K562 (cell line): ENCODE measurements around the gene FGD6. TPM values are rescaled to one million over a fixed set of nuclear protein-coding genes. Genes with fewer than 3 reads are reported as not detected.

Experiments used
- ATAC-seq: fragments of 200-7000 bp; cut with Tn5 transposase; 3 replicates; pipeline ENCODE4 v1.9.1; 2020; ENCODE audit warnings: moderate library complexity
- BruUV-seq: library from RNA; stranded (reverse); fragments of 400-500 nt; replicated peaks from 2 replicates; lab custom pipeline; 2021; lab: Mats Ljungman, UMichigan
- CTCF ChIA-PET: fragments of 300-600 bp; formaldehyde crosslinking; extraction: SDS; loops from one replicate; lab custom pipeline; 2021; ENCODE audit warnings: low intra/inter-chr PET ratio; lab: Yijun Ruan, JAX
- POLR2A ChIA-PET: fragments of 300-600, 350-650 bp; sonication (Branson Sonifier 250); formaldehyde crosslinking; extraction: SDS; loops from one replicate; lab custom pipeline; 2021; ENCODE audit warnings: antibody characterized with exemption, inconsistent platforms; lab: Yijun Ruan, JAX
- DNase-seq, 4 experiments: peaks; one replicate each; pipeline versions ENCODE4 v3.0.0 to v3.0.0-alpha.2; 2011 to 2018; ENCODE audit warnings: low spot score in 3 of 4, mixed read lengths in 3 of 4; ENCODE audit errors: extremely low read depth in 1 of 4
- FAIRE-seq: peaks from 2 replicates; lab custom pipeline; 2011; peaks lifted over from hg19 to GRCh38; lab: Jason Lieb, UNC
- H2AFZ ChIP-seq: 2 replicates; pipeline ENCODE4 v1.6.0; 2011; ENCODE audit warnings: low read depth, low read length, control low read depth, inconsistent platforms
- H3K27ac ChIP-seq: fragments of 200-600 bp; 3 replicates; pipeline ENCODE4 v1.8.0; 2011; ENCODE audit warnings: low read depth, mild to moderate bottlenecking, control low read depth, inconsistent platforms, low read length, moderate library complexity, mixed read lengths; ENCODE audit errors: extremely low read depth
- H3K27me3 ChIP-seq, 2 experiments: fragments of 300-600 bp in 1 of 2; 2 replicates in 1 of 2; 3 replicates in 1 of 2; pipeline versions ENCODE4 v1.6.0 to v1.8.0; 2011; ENCODE audit warnings: inconsistent platforms in 2 of 2, low read length in 2 of 2, mild to moderate bottlenecking in 1 of 2, mixed read lengths in 1 of 2, moderate library complexity in 1 of 2; ENCODE audit not compliant: control insufficient read depth in 2 of 2, insufficient read depth in 2 of 2
- H3K36me3 ChIP-seq: fragments of 300-600 bp; 3 replicates; pipeline ENCODE4 v1.8.0; 2011; ENCODE audit warnings: mild to moderate bottlenecking, low read length, inconsistent platforms; ENCODE audit not compliant: control insufficient read depth, insufficient read depth
- H3K4me1 ChIP-seq, 2 experiments: fragments of 200-600 bp in 1 of 2; replicated peaks in 1 of 2; 2 replicates in 1 of 2; 3 replicates in 1 of 2; pipeline versions ENCODE4 v1.5.1 to v1.8.0; 2011; ENCODE audit warnings: inconsistent platforms in 2 of 2, low read length in 2 of 2, mild to moderate bottlenecking in 1 of 2, mixed read lengths in 1 of 2, moderate library complexity in 1 of 2; ENCODE audit not compliant: control insufficient read depth in 2 of 2, insufficient read depth in 2 of 2
- H3K4me2 ChIP-seq: 2 replicates; pipeline ENCODE4 v1.6.1; 2011; ENCODE audit warnings: low read length, control low read depth, inconsistent platforms, mixed read lengths; ENCODE audit not compliant: insufficient read depth
- H3K4me3 ChIP-seq: fragments of 200-600 bp; sonication (generic), shearing (Covaris generic); 2 replicates; pipeline ENCODE4 v1.5.1; 2016; ENCODE audit warnings: control low read depth, inconsistent platforms
- H3K79me2 ChIP-seq: fragments of 200-600 bp; 3 replicates; pipeline ENCODE4 v1.8.0; 2011; ENCODE audit warnings: low read length, inconsistent platforms; ENCODE audit not compliant: control insufficient read depth, insufficient read depth
- H3K9ac ChIP-seq, 2 experiments: 2 replicates each; pipeline versions ENCODE4 v1.6.0 to v1.6.1; 2011; ENCODE audit warnings: low read depth in 2 of 2, low read length in 2 of 2, control low read depth in 1 of 2, inconsistent platforms in 1 of 2, mild to moderate bottlenecking in 1 of 2, mixed read lengths in 1 of 2; ENCODE audit not compliant: insufficient read depth in 1 of 2
- H3K9me1 ChIP-seq: one replicate; pipeline ENCODE4 v1.6.0; 2011; ENCODE audit warnings: inconsistent platforms, mild to moderate bottlenecking, low read length, moderate library complexity; ENCODE audit not compliant: control insufficient read depth, insufficient read depth
- H3K9me3 ChIP-seq: replicated peaks from 2 replicates; pipeline ENCODE4 v1.5.1; 2011; ENCODE audit warnings: low read depth, low read length, inconsistent platforms; ENCODE audit not compliant: control insufficient read depth, insufficient read depth
- H4K20me1 ChIP-seq: replicated peaks from 2 replicates; pipeline ENCODE4 v1.6.1; 2011; ENCODE audit warnings: low read length, inconsistent platforms, mixed read lengths; ENCODE audit not compliant: control insufficient read depth, insufficient read depth
- MAFF ChIP-seq: IDR thresholded peaks from 2 replicates; pipeline ENCODE4 v1.6.1; 2012; ENCODE audit warnings: low read length, improper control_type of control experiment
- MAFG ChIP-seq: fragments of 450-650 bp; conservative IDR thresholded peaks from 2 replicates; pipeline ENCODE4 v1.6.1; 2016; ENCODE audit warnings: missing genetic modification characterization, missing compliant biosample characterization
- MAFK ChIP-seq: IDR thresholded peaks from 2 replicates; pipeline ENCODE4 v1.6.1; 2011; ENCODE audit warnings: low read length, improper control_type of control experiment
- NFE2L1 ChIP-seq: fragments of 450-650 bp; IDR thresholded peaks from 2 replicates; pipeline ENCODE4 v1.6.1; 2016; ENCODE audit warnings: missing genetic modification characterization, low read depth, mild to moderate bottlenecking, missing compliant biosample characterization, moderate library complexity, borderline replicate concordance
- NFIC ChIP-seq: fragments of 450-650 bp; IDR thresholded peaks from 2 replicates; pipeline ENCODE4 v1.6.1; 2017; ENCODE audit warnings: mild to moderate bottlenecking, inconsistent platforms
- RNF2 ChIP-seq: sonication (generic); IDR thresholded peaks from 2 replicates; pipeline ENCODE4 v1.6.1; 2016
- SRSF9 ChIP-seq: fragments of 200-400 bp; formaldehyde crosslinking; IDR thresholded peaks from 2 replicates; pipeline ENCODE4 v1.6.1; 2017; ENCODE audit warnings: low read depth, low read length, borderline replicate concordance
- ZNF316 ChIP-seq: fragments of 450-650 bp; IDR thresholded peaks from 2 replicates; pipeline ENCODE4 v1.6.1; 2016
- WGBS: fragments of 100-300 bp; shearing (Covaris generic); methylation state at CpG from one replicate; pipeline ENCODE4 v1.1.6; 2016; ENCODE audit warnings: low coverage, mixed read lengths; ENCODE audit not compliant: insufficient coverage; ENCODE audit errors: missing lambda C conversion rate; 5-methylcytosine and 5-hydroxymethylcytosine counted together
- in situ Hi-C: fragments of 300-500 bp; cut with MboI; formaldehyde crosslinking; loops from 4 replicates; pipeline ENCODE4 v1.15.0; 2018; ENCODE audit warnings: inconsistent platforms, mixed read lengths
- intact Hi-C: fragments of 100-400 bp; cut with micrococcal nuclease; formaldehyde crosslinking; loops from 2 replicates; pipeline ENCODE4 v1.14.2; 2022
- polyA plus RNA-seq, 8 experiments: library from polyadenylated mRNA; depleted of rRNA in 4 of 8; stranded (reverse) in 5 of 8; unstranded in 3 of 8; fragments of >200 nt; fragmentation: Nextera tagmentation in 2 of 8; fragmentation: Illumina TruSeq in 1 of 8; extraction: Ambion mirVana in 2 of 8; extraction: Trizol in 1 of 8; gene quantifications; 2 replicates each; pipeline versions ENCODE4 v1.2.1 to v1.2.3, GENCODE V29; 2011 to 2014; ENCODE audit warnings: inconsistent platforms in 1 of 8, missing spikeins in 1 of 8
- total RNA-seq, 7 experiments: library from RNA; depleted of rRNA in 6 of 7; stranded (reverse); fragments of >200 nt in 6 of 7; fragmentation: Illumina TruSeq in 2 of 7; extraction: Trizol in 2 of 7; gene quantifications; 2 replicates each; pipeline versions ENCODE4 v1.2.1 to v1.2.3, GENCODE V29; 2011 to 2021; ENCODE audit warnings: low replicate concordance in 1 of 7
- TF ChIP-seq, protein P1 (sequence below), 2 experiments: IDR thresholded peaks in 1 of 2; conservative IDR thresholded peaks in 1 of 2; 2 replicates each; pipeline ENCODE4 v1.6.1; 2016; ENCODE audit warnings: low read depth in 2 of 2, mild to moderate bottlenecking in 1 of 2, missing compliant biosample characterization in 1 of 2, missing genetic modification characterization in 1 of 2, moderate library complexity in 1 of 2
- TF ChIP-seq, protein P2 (sequence below): sonication (generic); IDR thresholded peaks from 2 replicates; pipeline ENCODE4 v1.6.1; 2016
- TF ChIP-seq, protein P3 (sequence below): sonication (generic); formaldehyde crosslinking; IDR thresholded peaks from 2 replicates; pipeline ENCODE4 v1.8.0; 2022; ENCODE audit warnings: mild to moderate bottlenecking, missing genetic modification reagents
- TF ChIP-seq, protein P4 (sequence below): IDR thresholded peaks from 2 replicates; pipeline ENCODE4 v1.6.1; 2012; ENCODE audit warnings: low read depth, low read length, improper control_type of control experiment, borderline replicate concordance

The FGD6 gene
- total and polyA plus RNA-seq, 9 of the 15 experiments (the other 6 are each of a cell fraction or from before 2014, with no cell fraction given): 1.5 to 11.1 (median 5.8) TPM

DNA sequence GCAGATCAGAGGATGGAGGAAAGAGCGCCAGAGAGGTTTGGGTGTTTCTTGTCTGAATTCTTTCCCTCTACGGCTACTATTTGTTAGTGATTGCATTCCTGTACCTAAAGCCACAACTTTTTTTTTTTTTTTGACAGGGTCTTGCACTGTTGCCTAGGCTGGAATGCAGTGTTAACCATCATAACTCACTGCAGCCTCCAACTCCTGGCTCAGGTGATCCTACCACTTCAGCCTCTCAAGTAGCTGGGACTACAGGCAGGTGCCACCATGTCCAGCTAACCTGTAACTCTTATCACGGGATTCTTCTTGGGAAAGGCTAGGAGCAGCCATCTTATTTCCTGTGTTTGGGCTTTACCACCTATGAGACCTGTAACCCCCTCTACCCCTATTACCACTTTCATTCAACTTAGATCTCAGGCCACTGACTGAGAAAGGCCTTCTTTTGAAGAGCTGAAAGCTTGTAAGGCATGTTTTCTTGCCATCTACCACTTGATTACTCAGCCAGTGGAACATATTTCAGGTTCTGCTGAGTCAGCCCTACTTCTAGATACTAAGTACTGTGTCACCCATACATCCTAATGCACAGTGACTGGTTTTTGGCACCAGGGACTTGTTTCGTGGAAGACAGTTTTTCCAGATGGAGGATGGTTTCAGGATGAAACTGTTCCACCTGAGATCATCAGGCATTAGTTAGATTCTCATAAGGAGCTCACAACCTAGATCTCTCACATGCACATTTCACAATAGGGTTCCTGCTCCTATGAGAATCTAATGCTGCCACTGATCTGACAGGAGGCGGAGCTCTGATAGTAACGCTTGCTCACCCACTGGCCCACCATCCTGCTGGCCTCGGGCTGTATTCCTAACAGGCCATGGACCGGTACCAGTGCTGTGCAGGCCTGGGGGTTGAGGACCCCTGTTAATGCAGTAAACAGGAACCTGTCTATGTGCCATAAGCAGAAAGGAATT is 7.2 kb upstream of the FGD6 start:
- Histone ChIP-seq H2AFZ (peak overlapping the region; percentile 27; the same call in 1 of the 2 replicates), H3K9me3 (no peaks in the 10 kb centered on the region), H3K9ac (peak overlapping the region; percentile 36 to 60; a peak in 3 of 4 replicates), H3K27ac (peak overlapping the region; percentile 67), H3K27me3 (no peaks in the 10 kb centered on the region), H3K4me1 (peaks cover 13 to 17% of the 10 kb centered on the region in 2 experiments), H3K4me2 (peak overlapping the region; percentile 39; the same call in 1 of the 2 replicates), H3K36me3 (peaks cover 3% of the 10 kb centered on the region; the same call in 1 of the 3 replicates), H3K79me2 (peaks cover 72% of the 10 kb centered on the region), H3K9me1 (no peaks in the 10 kb centered on the region), H4K20me1 (no peaks in the 10 kb centered on the region), H3K4me3 (no peak overlapping the region)
- no TSS peak for BruUV-seq
- ChIA-PET POLR2A (interaction anchor here (1.3 kb wide), 1 partner anchor 16 kb away, joined by 4 read pairs; no protein-coding TSS in a partner anchor), CTCF (interaction anchor here (0.6 kb wide), 1 partner anchor 43 kb away, joined by 3 read pairs; no protein-coding TSS in a partner anchor)
- intact Hi-C loops: no loop called here
- ATAC-seq (peak; percentile 80), FAIRE-seq (peak; percentile 72), DNase-seq (peak in 2 of 4 experiments; percentile 39 to 64)
- WGBS: 44% methylated on average over 8 of the region's 8 CpGs
- in situ Hi-C loops: no loop called here
- TF ChIP-seq, protein P1, sequence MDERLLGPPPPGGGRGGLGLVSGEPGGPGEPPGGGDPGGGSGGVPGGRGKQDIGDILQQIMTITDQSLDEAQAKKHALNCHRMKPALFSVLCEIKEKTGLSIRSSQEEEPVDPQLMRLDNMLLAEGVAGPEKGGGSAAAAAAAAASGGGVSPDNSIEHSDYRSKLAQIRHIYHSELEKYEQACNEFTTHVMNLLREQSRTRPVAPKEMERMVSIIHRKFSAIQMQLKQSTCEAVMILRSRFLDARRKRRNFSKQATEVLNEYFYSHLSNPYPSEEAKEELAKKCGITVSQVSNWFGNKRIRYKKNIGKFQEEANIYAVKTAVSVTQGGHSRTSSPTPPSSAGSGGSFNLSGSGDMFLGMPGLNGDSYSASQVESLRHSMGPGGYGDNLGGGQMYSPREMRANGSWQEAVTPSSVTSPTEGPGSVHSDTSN (CRISPR knock-in tag; IDR thresholded peaks at IDR 0.05; ENCODE audit: low read depth): no peak
- TF ChIP-seq, protein P1 (tag; conservative IDR thresholded peaks at IDR 0.05; ENCODE audit: low read depth): peak; percentile 40; the same call in 1 of the 2 replicates
- TF ChIP-seq, protein P2, sequence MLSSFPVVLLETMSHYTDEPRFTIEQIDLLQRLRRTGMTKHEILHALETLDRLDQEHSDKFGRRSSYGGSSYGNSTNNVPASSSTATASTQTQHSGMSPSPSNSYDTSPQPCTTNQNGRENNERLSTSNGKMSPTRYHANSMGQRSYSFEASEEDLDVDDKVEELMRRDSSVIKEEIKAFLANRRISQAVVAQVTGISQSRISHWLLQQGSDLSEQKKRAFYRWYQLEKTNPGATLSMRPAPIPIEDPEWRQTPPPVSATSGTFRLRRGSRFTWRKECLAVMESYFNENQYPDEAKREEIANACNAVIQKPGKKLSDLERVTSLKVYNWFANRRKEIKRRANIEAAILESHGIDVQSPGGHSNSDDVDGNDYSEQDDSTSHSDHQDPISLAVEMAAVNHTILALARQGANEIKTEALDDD: peak; percentile 67; the same call in 1 of the 2 replicates
- TF ChIP-seq, protein P3, sequence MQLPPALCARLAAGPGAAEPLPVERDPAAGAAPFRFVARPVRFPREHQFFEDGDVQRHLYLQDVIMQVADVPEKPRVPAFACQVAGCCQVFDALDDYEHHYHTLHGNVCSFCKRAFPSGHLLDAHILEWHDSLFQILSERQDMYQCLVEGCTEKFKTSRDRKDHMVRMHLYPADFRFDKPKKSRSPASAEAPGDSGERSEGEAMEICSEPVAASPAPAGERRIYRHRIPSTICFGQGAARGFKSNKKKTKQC (CRISPR knock-in tag): no peak
- TF ChIP-seq RNF2 (no peak), NFIC (peak; percentile 18; the same call in 1 of the 2 replicates), MAFK (peak; percentile 99), SRSF9 (no peak), MAFG (tag) (peak; percentile 100), ZNF316 (peak; percentile 100), NFE2L1 (tag) (peak; percentile 43), MAFF (peak; percentile 99)
- TF ChIP-seq, protein P4, sequence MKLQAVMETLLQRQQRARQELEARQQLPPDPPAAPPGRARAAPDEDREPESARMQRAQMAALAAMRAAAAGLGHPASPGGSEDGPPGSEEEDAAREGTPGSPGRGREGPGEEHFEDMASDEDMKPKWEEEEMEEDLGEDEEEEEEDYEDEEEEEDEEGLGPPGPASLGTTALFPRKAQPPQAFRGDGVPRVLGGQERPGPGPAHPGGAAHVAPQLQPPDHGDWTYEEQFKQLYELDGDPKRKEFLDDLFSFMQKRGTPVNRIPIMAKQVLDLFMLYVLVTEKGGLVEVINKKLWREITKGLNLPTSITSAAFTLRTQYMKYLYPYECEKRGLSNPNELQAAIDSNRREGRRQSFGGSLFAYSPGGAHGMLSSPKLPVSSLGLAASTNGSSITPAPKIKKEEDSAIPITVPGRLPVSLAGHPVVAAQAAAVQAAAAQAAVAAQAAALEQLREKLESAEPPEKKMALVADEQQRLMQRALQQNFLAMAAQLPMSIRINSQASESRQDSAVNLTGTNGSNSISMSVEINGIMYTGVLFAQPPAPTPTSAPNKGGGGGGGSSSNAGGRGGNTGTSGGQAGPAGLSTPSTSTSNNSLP: no peak
